CD14-positive monocyte (primary cell): ENCODE results near the gene PER3. TPM values are rescaled to one million over a fixed set of nuclear protein-coding genes. Genes with fewer than 3 reads are reported as not detected.

Source experiments
- DNase-seq, 3 donors: peaks; one replicate each; pipeline ENCODE4 v3.0.0-alpha.2; 2011 to 2022
- H2AFZ ChIP-seq: 2 replicates; pipeline ENCODE4 v1.6.0; 2012; ENCODE audit warnings: mild to moderate bottlenecking, low read depth, low read length, inconsistent platforms; ENCODE audit not compliant: insufficient read depth, poor library complexity, severe bottlenecking
- H3K27ac ChIP-seq, 2 donors: 1 replicate in 1 of 2; 2 replicates in 1 of 2; pipeline ENCODE4 v1.5.1; 2012 to 2013; ENCODE audit warnings: low read length in 2 of 2, control low read depth in 1 of 2, inconsistent platforms in 1 of 2, low read depth in 1 of 2, mild to moderate bottlenecking in 1 of 2
- H3K27me3 ChIP-seq, 2 donors: one replicate each; pipeline versions ENCODE4 v1.6.0 to v1.6.1; 2011 to 2013; ENCODE audit warnings: low read length in 2 of 2; ENCODE audit not compliant: control insufficient read depth in 2 of 2, insufficient read depth in 2 of 2
- H3K36me3 ChIP-seq, 2 donors: replicated peaks in 1 of 2; 1 replicate in 1 of 2; 2 replicates in 1 of 2; pipeline versions ENCODE4 v1.5.1 to v1.6.1; 2012 to 2013; ENCODE audit warnings: low read length in 2 of 2, control low read depth in 1 of 2, inconsistent platforms in 1 of 2, mild to moderate bottlenecking in 1 of 2; ENCODE audit not compliant: insufficient read depth in 2 of 2, control insufficient read depth in 1 of 2
- H3K4me1 ChIP-seq, 2 donors: 1 replicate in 1 of 2; 2 replicates in 1 of 2; pipeline versions ENCODE4 v1.5.1 to v1.6.1; 2012 to 2013; ENCODE audit warnings: low read length in 2 of 2, control low read depth in 1 of 2, inconsistent platforms in 1 of 2, mild to moderate bottlenecking in 1 of 2, moderate library complexity in 1 of 2; ENCODE audit not compliant: insufficient read depth in 2 of 2, control insufficient read depth in 1 of 2
- H3K4me2 ChIP-seq: replicated peaks from 2 replicates; pipeline ENCODE3; 2012; ENCODE audit warnings: low read length, moderate library complexity, mild to moderate bottlenecking; ENCODE audit not compliant: poor library complexity, severe bottlenecking; ENCODE audit errors: extremely low read depth
- H3K4me3 ChIP-seq, 3 experiments: fragments of 200-600 bp in 1 of 3; sonication (generic) in 1 of 3; replicated peaks in 1 of 3; 1 replicate in 2 of 3; 2 replicates in 1 of 3; pipeline ENCODE4 v1.5.1; 2011 to 2013; ENCODE audit warnings: low read length in 3 of 3, mild to moderate bottlenecking in 3 of 3, control low read depth in 2 of 3, low read depth in 2 of 3, inconsistent platforms in 1 of 3, moderate library complexity in 1 of 3
- H3K79me2 ChIP-seq: 2 replicates; pipeline ENCODE4 v1.6.0; 2012; ENCODE audit warnings: mild to moderate bottlenecking, control low read depth, inconsistent platforms, low read length, moderate library complexity; ENCODE audit not compliant: insufficient read depth
- H3K9ac ChIP-seq: 2 replicates; pipeline ENCODE4 v1.6.0; 2017; ENCODE audit warnings: low read length, mild to moderate bottlenecking; ENCODE audit not compliant: insufficient read depth, poor library complexity, severe bottlenecking
- H3K9me3 ChIP-seq, 2 donors: replicated peaks in 1 of 2; 1 replicate in 1 of 2; 2 replicates in 1 of 2; pipeline versions ENCODE4 v1.5.1 to v1.6.1; 2012 to 2013; ENCODE audit warnings: low read length in 2 of 2, control low read depth in 1 of 2; ENCODE audit not compliant: control insufficient read depth in 1 of 2, insufficient read depth in 1 of 2
- H4K20me1 ChIP-seq: 2 replicates; pipeline ENCODE4 v1.6.0; 2012; ENCODE audit warnings: mild to moderate bottlenecking, low read length, control low read depth, moderate library complexity; ENCODE audit not compliant: insufficient read depth
- H3K27ac Mint-ChIP-seq, 7 donors: one replicate each; pipeline ENCODE4 v1.8.0; 2020; ENCODE audit warnings: mild to moderate bottlenecking in 7 of 7, mixed read lengths in 7 of 7, moderate library complexity in 6 of 7, inconsistent platforms in 2 of 7
- H3K27me3 Mint-ChIP-seq, 3 donors: one replicate each; pipeline ENCODE4 v1.8.0; 2021 to 2022; ENCODE audit warnings: low read depth in 3 of 3, mild to moderate bottlenecking in 3 of 3, mixed read lengths in 3 of 3, moderate library complexity in 3 of 3, inconsistent platforms in 1 of 3
- H3K36me3 Mint-ChIP-seq, 2 donors: one replicate each; pipeline ENCODE4 v1.8.0; 2020; ENCODE audit warnings: mixed read lengths in 2 of 2, inconsistent platforms in 1 of 2, mild to moderate bottlenecking in 1 of 2
- H3K4me1 Mint-ChIP-seq: one replicate; pipeline ENCODE4 v1.8.0; 2020; ENCODE audit warnings: mild to moderate bottlenecking, mixed read lengths
- H3K4me3 Mint-ChIP-seq, 2 donors: one replicate each; pipeline ENCODE4 v1.8.0; 2020; ENCODE audit warnings: mild to moderate bottlenecking in 2 of 2, mixed read lengths in 2 of 2, moderate library complexity in 1 of 2
- H3K9me3 Mint-ChIP-seq, 7 donors: one replicate each; pipeline ENCODE4 v1.8.0; 2020 to 2022; ENCODE audit warnings: mixed read lengths in 7 of 7, mild to moderate bottlenecking in 6 of 7, moderate library complexity in 6 of 7, inconsistent platforms in 2 of 7
- CTCF ChIP-seq: fragments of 200-600 bp; IDR thresholded peaks from one replicate; pipeline ENCODE4 v1.8.0; 2022; ENCODE audit warnings: antibody characterized with exemption, mild to moderate bottlenecking
- WGBS: methylation state at CpG from one replicate; pipeline ENCODE4 v1.1.5; 2013; ENCODE audit warnings: missing lambda C conversion rate; ENCODE audit not compliant: insufficient coverage; 5-methylcytosine and 5-hydroxymethylcytosine counted together
- intact Hi-C, 2 donors: fragments of 100-400 bp; cut with micrococcal nuclease; formaldehyde crosslinking; loops; one replicate each; pipeline versions ENCODE4 v1.15.0 to v1.15.1; 2023
- polyA plus RNA-seq, 3 donors: library from polyadenylated mRNA; depleted of rRNA in 1 of 3; unstranded in 2 of 3; stranded (reverse) in 1 of 3; fragments of 300-500 nt in 2 of 3; fragments of >200 nt in 1 of 3; fragmentation: Illumina TruSeq in 2 of 3; gene quantifications; 1 replicate in 2 of 3; 2 replicates in 1 of 3; pipeline ENCODE4 v1.2.3, GENCODE V29; 2012 to 2021

The PER3 gene
- polyA plus RNA-seq, 3 donors = 0.46 to 2.3 (median 2.0) TPM

- H3K27ac ChIP-seq = no peak overlapping the region
- peak; percentile 25 to 60 (median 44) for DNase-seq
- H3K4me1 ChIP-seq = peaks cover 17 to 22% of the 10 kb centered on the region in 2 donors
- H3K27ac Mint-ChIP-seq = peak overlapping the region in 3 of 7 donors; percentile 15 to 56 (median 42)
- H3K9me3 ChIP-seq = no peaks in the 10 kb centered on the region
- no peaks in the 10 kb centered on the region for H4K20me1 ChIP-seq
- no peaks in the 10 kb centered on the region for H3K36me3 ChIP-seq
- H3K36me3 Mint-ChIP-seq = no peaks in the 10 kb centered on the region
- peak overlapping the region; percentile 44 for H2AFZ ChIP-seq
- H3K27me3 Mint-ChIP-seq = no peaks in the 10 kb centered on the region
- no peaks in the 10 kb centered on the region for H3K9me3 Mint-ChIP-seq
- no peaks in the 10 kb centered on the region for H3K27me3 ChIP-seq
- intact Hi-C loops = loop anchor here (1.0 to 2.0 kb wide), 2 partner anchors 83 to 86 kb away; no protein-coding TSS in a partner anchor
- peak; percentile 93 for TF ChIP-seq CTCF
- H3K9ac ChIP-seq = no peak overlapping the region
- H3K4me1 Mint-ChIP-seq = peaks cover 22% of the 10 kb centered on the region
- H3K4me2 ChIP-seq = peak overlapping the region; percentile 64
- no peaks in the 10 kb centered on the region for H3K79me2 ChIP-seq
- peak overlapping the region; percentile 28 to 70 for H3K4me3 Mint-ChIP-seq
- H3K4me3 ChIP-seq = peak overlapping the region in 2 of 3 experiments; percentile 30 to 48
- WGBS = 52% methylated on average over 8 of the region's 18 CpGs
Measured at GRCh38 chr1:7752512-7753417, 31.3 kb upstream of the PER3 start.

- no peak for TF ChIP-seq CTCF
- no peaks in the 10 kb centered on the region for H3K9me3 Mint-ChIP-seq
- intact Hi-C loops = loop anchor here (1.0 to 2.0 kb wide), 2 partner anchors 84 to 87 kb away; no protein-coding TSS in a partner anchor
- no peaks in the 10 kb centered on the region for H3K27me3 Mint-ChIP-seq
- H3K9ac ChIP-seq = no peak overlapping the region
- no peaks in the 10 kb centered on the region for H3K27me3 ChIP-seq
- H3K79me2 ChIP-seq = no peaks in the 10 kb centered on the region
- H3K36me3 Mint-ChIP-seq = no peaks in the 10 kb centered on the region
- H3K4me2 ChIP-seq = peak overlapping the region; percentile 64
- no peak overlapping the region for H2AFZ ChIP-seq
- peaks cover 17 to 20% of the 10 kb centered on the region in 2 donors for H3K4me1 ChIP-seq
- no peaks in the 10 kb centered on the region for H3K9me3 ChIP-seq
- H4K20me1 ChIP-seq = no peaks in the 10 kb centered on the region
- no peaks in the 10 kb centered on the region for H3K36me3 ChIP-seq
- no peak overlapping the region for H3K4me3 Mint-ChIP-seq
- peaks cover 21% of the 10 kb centered on the region for H3K4me1 Mint-ChIP-seq
- H3K27ac Mint-ChIP-seq = peak overlapping the region in 1 of 7 donors; percentile 42
- H3K4me3 ChIP-seq = no peak overlapping the region
- no CpG with 5 or more reads among the region's 3 CpGs for WGBS
- H3K27ac ChIP-seq = no peak overlapping the region
- DNase-seq = peak; percentile 43 to 67 (median 58)
Measured at GRCh38 chr1:7753641-7754040, 30.4 kb upstream of the PER3 start.
